ENCODE data around the gene SLC9A5.

DNA sequence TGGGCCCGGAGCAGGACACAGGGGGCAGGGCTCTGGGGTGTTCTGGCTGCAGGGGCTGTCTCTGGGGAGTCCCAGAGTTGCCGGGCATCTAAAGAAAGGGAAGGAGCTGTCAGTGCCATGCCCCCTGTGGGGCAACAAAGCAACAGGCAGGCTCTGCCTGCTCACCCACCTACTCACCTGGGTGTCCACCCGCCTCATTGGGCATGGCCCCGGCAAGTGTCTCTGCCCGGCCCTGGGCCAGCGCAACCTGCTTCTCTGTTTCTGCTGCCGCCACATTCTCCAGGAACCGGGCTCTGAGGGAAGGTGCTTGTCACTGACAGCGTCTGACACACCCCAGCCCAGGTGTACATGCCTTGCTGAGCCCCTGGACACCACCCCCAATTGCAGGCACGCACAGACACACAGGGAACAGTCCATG is 14.6 kb upstream of the SLC9A5 start:
- no peak for TF ChIP-seq TCF7L2 (IDR thresholded peaks at IDR 0.05; ENCODE audit: borderline replicate concordance, extremely low read depth, insufficient read depth, insufficient read length)
- no peak for TF ChIP-seq POLR2AphosphoS5 (IDR thresholded peaks at IDR 0.05; ENCODE audit: low read depth, low read length)
- TF ChIP-seq POLR2A (IDR thresholded peaks at IDR 0.05; ENCODE audit: borderline replicate concordance, extremely low read depth, insufficient read depth, insufficient read length): no peak
- no peak for TF ChIP-seq ELF1 (IDR thresholded peaks at IDR 0.05; ENCODE audit: borderline replicate concordance, low read depth)
- TF ChIP-seq YY1 (IDR thresholded peaks at IDR 0.05; ENCODE audit: extremely low read depth, insufficient replicate concordance, low read depth, low read length): no peak
- TF ChIP-seq, protein P1, sequence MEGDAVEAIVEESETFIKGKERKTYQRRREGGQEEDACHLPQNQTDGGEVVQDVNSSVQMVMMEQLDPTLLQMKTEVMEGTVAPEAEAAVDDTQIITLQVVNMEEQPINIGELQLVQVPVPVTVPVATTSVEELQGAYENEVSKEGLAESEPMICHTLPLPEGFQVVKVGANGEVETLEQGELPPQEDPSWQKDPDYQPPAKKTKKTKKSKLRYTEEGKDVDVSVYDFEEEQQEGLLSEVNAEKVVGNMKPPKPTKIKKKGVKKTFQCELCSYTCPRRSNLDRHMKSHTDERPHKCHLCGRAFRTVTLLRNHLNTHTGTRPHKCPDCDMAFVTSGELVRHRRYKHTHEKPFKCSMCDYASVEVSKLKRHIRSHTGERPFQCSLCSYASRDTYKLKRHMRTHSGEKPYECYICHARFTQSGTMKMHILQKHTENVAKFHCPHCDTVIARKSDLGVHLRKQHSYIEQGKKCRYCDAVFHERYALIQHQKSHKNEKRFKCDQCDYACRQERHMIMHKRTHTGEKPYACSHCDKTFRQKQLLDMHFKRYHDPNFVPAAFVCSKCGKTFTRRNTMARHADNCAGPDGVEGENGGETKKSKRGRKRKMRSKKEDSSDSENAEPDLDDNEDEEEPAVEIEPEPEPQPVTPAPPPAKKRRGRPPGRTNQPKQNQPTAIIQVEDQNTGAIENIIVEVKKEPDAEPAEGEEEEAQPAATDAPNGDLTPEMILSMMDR (IDR thresholded peaks at IDR 0.05 in 2 of 3, conservative IDR thresholded peaks at IDR 0.05 in 1 of 3; ENCODE audit: borderline replicate concordance in 1 of 3, insufficient read depth in 1 of 3, low read depth in 2 of 3, low read length in 2 of 3): no peak
- TF ChIP-seq EZH2phosphoT487 (IDR thresholded peaks at IDR 0.05; ENCODE audit: borderline replicate concordance): no peak
- TF ChIP-seq ZNF274 (IDR thresholded peaks at IDR 0.05; ENCODE audit: low read depth, low read length): no peak
- no peak for TF ChIP-seq FOSL1 (IDR thresholded peaks at IDR 0.05; ENCODE audit: low read depth)

All from HCT116 (cell line).